ENCODE data around the gene BCAM.
"Not testable (repeated sequence)": the region's sequence is repeated elsewhere in the genome, so short reads cannot be mapped to it uniquely, and the experiment has no call there.

BCAM gene

GRCh38 chr19:44808463-44809371, at the start of gene BCAM:
BCAM (plus strand) TSS chr19:44809103; CDS start chr19:44809125, 22 bp downstream.
- peak; percentile 41 for DNase-seq (ENCODE audit: low read depth)
- peak within 1 kb of the TSS; percentile 50 for H3K4me3 ChIP-seq (ENCODE audit: low read length)

GRCh38 chr19:44762038-44762437, 46.9 kb upstream of the BCAM start:
- TF ChIP-seq CTCF (conservative IDR thresholded peaks at IDR 0.05; ENCODE audit: low read length), result no peak
- no peak overlapping the region for H3K4me3 ChIP-seq (ENCODE audit: low read length)
- no peak for DNase-seq (ENCODE audit: low read depth)

More at GRCh38 chr19:44808463-44809371, at the start of gene BCAM:
- TF ChIP-seq CTCF (conservative IDR thresholded peaks at IDR 0.05; ENCODE audit: low read length), result no peak

- peak; percentile 51 for DNase-seq (ENCODE audit: low read depth)
- no peak overlapping the region for H3K4me3 ChIP-seq (ENCODE audit: low read length)
- no peak for TF ChIP-seq CTCF (conservative IDR thresholded peaks at IDR 0.05; ENCODE audit: low read length)
Observed at GRCh38 chr19:44765033-44765948, 43.6 kb upstream of the BCAM start.

- DNase-seq (ENCODE audit: low read depth), result no peak
- TF ChIP-seq CTCF (conservative IDR thresholded peaks at IDR 0.05; ENCODE audit: low read length), result no peak
Observed at GRCh38 chr19:44765949-44766335, 43.0 kb upstream of the BCAM start.

GRCh38 chr19:44767295-44768180, 41.4 kb upstream of the BCAM start:
- no peak overlapping the region for H3K4me3 ChIP-seq (ENCODE audit: low read length)
- DNase-seq (ENCODE audit: low read depth), result no peak
- TF ChIP-seq CTCF (conservative IDR thresholded peaks at IDR 0.05; ENCODE audit: low read length), result no peak

More at GRCh38 chr19:44765949-44766335, 43.0 kb upstream of the BCAM start:
- no peak overlapping the region for H3K4me3 ChIP-seq (ENCODE audit: low read length)

- H3K4me3 ChIP-seq (ENCODE audit: low read length), result no peak overlapping the region
- peak; percentile 80 for TF ChIP-seq CTCF (conservative IDR thresholded peaks at IDR 0.05; ENCODE audit: low read length)
- DNase-seq (ENCODE audit: low read depth), result peak; percentile 85
Observed at GRCh38 chr19:44770550-44771257, 38.2 kb upstream of the BCAM start.

GRCh38 chr19:44772144-44772543, 36.8 kb upstream of the BCAM start:
- DNase-seq (ENCODE audit: low read depth); H3K4me3 ChIP-seq (ENCODE audit: low read length): not testable (repeated sequence)

Data from AG10803 (cell line).